Stimulated activated naive CD8-positive, alpha-beta T cell treated with anti-CD3 and anti-CD28 coated beads, Interleukin-15, Interleukin-2, amounts not matched to agents 100 ng/mL and 50 ng/mL, for 24 hours (primary cell): ENCODE measurements around the gene SEC16B.

ENCODE experiments used
- H3K27ac Mint-ChIP-seq: one replicate; pipeline ENCODE4 v1.8.0; 2021; ENCODE audit warnings: mild to moderate bottlenecking, mixed read lengths
- H3K27me3 Mint-ChIP-seq: one replicate; pipeline ENCODE4 v1.8.0; 2021; ENCODE audit warnings: mixed read lengths
- H3K36me3 Mint-ChIP-seq: one replicate; pipeline ENCODE4 v1.8.0; 2021; ENCODE audit warnings: low read depth, mixed read lengths
- H3K4me1 Mint-ChIP-seq: one replicate; pipeline ENCODE4 v1.8.0; 2021; ENCODE audit warnings: low read depth, mixed read lengths
- H3K4me3 Mint-ChIP-seq: one replicate; pipeline ENCODE4 v1.8.0; 2021; ENCODE audit warnings: mild to moderate bottlenecking, mixed read lengths
- H3K9me3 Mint-ChIP-seq: one replicate; pipeline ENCODE4 v1.8.0; 2021; ENCODE audit warnings: mixed read lengths

Gene SEC16B

DNA sequence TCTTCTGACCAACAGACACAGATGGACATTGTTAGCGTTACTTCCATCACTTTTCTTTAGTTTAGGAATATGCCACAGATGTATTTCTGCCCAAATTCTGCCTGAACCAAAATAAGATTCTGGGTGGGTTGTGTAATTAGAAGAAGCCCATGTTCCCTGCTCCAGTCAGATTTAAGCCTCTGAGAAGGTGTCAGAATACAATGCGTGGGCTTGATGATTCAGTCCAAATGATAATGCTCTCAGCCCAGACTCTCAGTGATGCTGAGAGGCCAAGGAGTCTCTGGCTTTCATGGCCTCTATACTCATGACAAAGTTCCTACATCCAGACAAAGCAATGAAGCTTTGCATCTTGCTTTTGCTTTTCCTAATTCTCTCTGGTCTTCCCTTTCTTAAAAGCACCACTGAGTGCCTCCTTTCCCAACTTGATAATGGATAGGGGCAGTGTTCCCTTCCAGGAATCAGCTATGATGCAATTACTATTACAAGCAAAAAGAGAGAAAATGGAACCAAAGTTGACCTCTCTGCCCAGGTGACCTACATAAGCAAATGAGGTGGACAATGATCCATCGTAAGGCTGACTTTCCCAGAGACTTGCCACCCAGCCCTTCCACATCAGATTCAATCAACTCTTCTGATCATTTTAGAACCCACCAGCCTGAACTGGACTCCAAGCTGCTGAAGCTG lies 8.8 kb downstream of the SEC16B start:
- no peak overlapping the region for H3K4me3 Mint-ChIP-seq
- no peaks in the 10 kb centered on the region for H3K27me3 Mint-ChIP-seq
- H3K9me3 Mint-ChIP-seq, result no peaks in the 10 kb centered on the region
- H3K27ac Mint-ChIP-seq, result no peak overlapping the region
- no peaks in the 10 kb centered on the region for H3K4me1 Mint-ChIP-seq
- H3K36me3 Mint-ChIP-seq, result no peaks in the 10 kb centered on the region

DNA sequence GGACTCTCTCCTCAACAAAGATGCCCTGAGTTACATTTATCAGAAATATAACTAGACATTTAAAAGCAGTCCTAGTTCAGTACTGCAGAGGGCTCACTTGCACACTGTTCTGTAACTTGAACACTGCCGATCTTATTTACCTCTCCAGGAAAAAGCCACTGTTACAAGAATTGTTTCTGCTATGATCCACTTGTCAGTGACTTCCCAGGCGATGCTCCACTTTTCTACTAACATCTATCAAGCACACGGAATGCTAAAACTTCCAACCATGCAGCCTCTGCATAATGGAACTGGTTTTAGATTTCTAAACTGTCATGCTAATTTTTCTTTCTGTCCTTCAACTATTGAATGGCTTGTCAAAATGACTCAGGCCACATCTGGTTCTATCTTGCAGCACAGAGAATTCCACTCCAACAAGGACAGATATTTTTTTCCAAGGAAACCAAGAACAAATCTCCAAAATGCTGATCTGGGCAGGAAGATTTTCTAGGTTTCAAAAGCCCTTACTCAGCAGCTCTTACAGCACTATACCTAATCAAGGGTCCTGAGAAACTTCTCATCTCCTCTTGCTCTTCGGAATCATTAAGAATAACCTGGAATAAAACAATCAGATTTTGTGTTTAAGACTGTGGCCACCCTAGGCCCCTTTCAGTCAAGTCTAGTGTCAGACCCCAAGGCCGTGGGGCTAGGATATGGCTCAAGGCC lies 9.9 kb downstream of the SEC16B start:
- H3K4me3 Mint-ChIP-seq, result no peak overlapping the region
- no peaks in the 10 kb centered on the region for H3K27me3 Mint-ChIP-seq
- H3K27ac Mint-ChIP-seq, result no peak overlapping the region
- H3K36me3 Mint-ChIP-seq, result no peaks in the 10 kb centered on the region
- H3K9me3 Mint-ChIP-seq, result no peaks in the 10 kb centered on the region
- H3K4me1 Mint-ChIP-seq, result no peaks in the 10 kb centered on the region

- no peak overlapping the region for H3K4me3 Mint-ChIP-seq
- no peaks in the 10 kb centered on the region for H3K27me3 Mint-ChIP-seq
- no peaks in the 10 kb centered on the region for H3K4me1 Mint-ChIP-seq
- no peaks in the 10 kb centered on the region for H3K36me3 Mint-ChIP-seq
- no peak overlapping the region for H3K27ac Mint-ChIP-seq
- no peaks in the 10 kb centered on the region for H3K9me3 Mint-ChIP-seq
These were observed 11.8 kb downstream of the SEC16B start for GRCh38 chr1:177958092-177958491.

- H3K4me1 Mint-ChIP-seq, result no peaks in the 10 kb centered on the region
- no peaks in the 10 kb centered on the region for H3K9me3 Mint-ChIP-seq
- H3K4me3 Mint-ChIP-seq, result no peak overlapping the region
- H3K27ac Mint-ChIP-seq, result no peak overlapping the region
- no peaks in the 10 kb centered on the region for H3K27me3 Mint-ChIP-seq
- H3K36me3 Mint-ChIP-seq, result no peaks in the 10 kb centered on the region
These were observed 15.8 kb downstream of the SEC16B start for GRCh38 chr1:177954076-177954475.

DNA sequence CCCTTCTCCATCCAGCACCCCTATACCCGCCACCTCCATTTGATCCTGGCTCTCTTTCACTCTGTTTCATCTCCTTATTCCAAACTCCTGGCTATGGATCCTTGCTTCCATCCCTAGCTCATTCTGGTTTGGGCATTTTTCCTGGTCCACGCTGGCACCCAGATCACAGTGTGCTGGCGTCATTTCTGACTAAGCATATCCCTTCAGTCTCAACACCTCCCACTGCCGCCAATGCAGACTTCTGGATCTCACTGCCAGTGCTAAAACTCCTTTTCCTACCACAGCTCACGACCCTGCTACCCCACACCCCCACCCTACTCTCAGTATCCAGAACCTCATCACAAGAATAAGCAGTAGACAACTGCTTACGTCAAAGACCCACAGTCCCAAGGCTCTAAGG lies 16.3 kb downstream of the SEC16B start:
- H3K4me1 Mint-ChIP-seq, result no peaks in the 10 kb centered on the region
- H3K27ac Mint-ChIP-seq, result no peak overlapping the region
- no peaks in the 10 kb centered on the region for H3K36me3 Mint-ChIP-seq
- H3K27me3 Mint-ChIP-seq, result peaks cover 3% of the 10 kb centered on the region
- no peaks in the 10 kb centered on the region for H3K9me3 Mint-ChIP-seq
- H3K4me3 Mint-ChIP-seq, result no peak overlapping the region

DNA sequence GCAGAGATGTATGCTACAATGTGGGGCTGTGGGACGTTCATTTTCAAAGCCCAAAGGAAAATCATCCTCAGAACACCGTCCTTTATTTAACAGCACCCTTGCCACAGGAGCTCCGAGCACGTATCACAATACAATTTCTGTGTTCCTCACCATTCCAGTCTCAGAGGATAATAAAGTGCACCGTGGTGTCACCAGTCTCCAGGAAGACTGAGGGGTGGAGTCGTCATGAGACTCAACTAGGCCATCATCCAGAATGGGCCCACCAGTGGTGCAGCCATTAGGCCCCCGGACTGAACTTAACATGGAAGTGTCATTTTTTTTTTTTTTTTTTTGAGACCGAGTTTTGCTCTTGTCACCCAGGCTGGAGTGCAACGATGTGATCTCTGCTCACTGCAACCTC lies 17.2 kb downstream of the SEC16B start:
- H3K9me3 Mint-ChIP-seq, result no peaks in the 10 kb centered on the region
- no peak overlapping the region for H3K27ac Mint-ChIP-seq
- no peak overlapping the region for H3K4me3 Mint-ChIP-seq
- no peaks in the 10 kb centered on the region for H3K4me1 Mint-ChIP-seq
- no peaks in the 10 kb centered on the region for H3K36me3 Mint-ChIP-seq
- H3K27me3 Mint-ChIP-seq, result peaks cover 4% of the 10 kb centered on the region

DNA sequence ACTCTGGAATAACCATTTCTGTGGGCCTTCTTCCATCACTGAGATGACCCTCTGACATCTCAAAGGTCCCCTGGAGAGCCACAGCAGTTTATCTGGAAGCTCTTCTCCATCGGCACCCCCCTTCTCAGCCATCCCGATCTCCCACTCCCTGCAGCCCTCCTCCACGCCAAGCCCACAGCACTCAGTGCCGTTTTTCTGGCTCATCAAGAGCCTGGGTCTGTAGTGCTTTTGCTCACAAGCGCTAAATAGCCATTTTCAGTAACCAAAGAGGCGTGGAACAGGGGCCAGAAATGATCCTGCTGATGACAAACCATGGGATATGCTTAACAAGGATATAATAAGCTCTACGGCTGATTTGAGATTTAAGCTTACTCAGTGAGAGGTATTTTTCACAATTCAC lies 17.6 kb downstream of the SEC16B start:
- no peaks in the 10 kb centered on the region for H3K4me1 Mint-ChIP-seq
- H3K36me3 Mint-ChIP-seq, result no peaks in the 10 kb centered on the region
- no peaks in the 10 kb centered on the region for H3K9me3 Mint-ChIP-seq
- H3K27me3 Mint-ChIP-seq, result peaks cover 4% of the 10 kb centered on the region
- no peak overlapping the region for H3K27ac Mint-ChIP-seq
- H3K4me3 Mint-ChIP-seq, result no peak overlapping the region

GRCh38 chr1:177950506-177950905 lies 19.4 kb downstream of the SEC16B start:
- Mint-ChIP-seq H3K4me3 (no peak overlapping the region), H3K9me3 (no peaks in the 10 kb centered on the region), H3K27me3 (peaks cover 4% of the 10 kb centered on the region), H3K27ac (no peak overlapping the region), H3K36me3 (no peaks in the 10 kb centered on the region), H3K4me1 (no peaks in the 10 kb centered on the region)

- H3K4me3 Mint-ChIP-seq, result no peak overlapping the region
- no peaks in the 10 kb centered on the region for H3K36me3 Mint-ChIP-seq
- H3K27ac Mint-ChIP-seq, result no peak overlapping the region
These were observed 21.4 kb downstream of the SEC16B start for GRCh38 chr1:177948336-177948972.

GRCh38 chr1:177947623-177948022 lies 22.2 kb downstream of the SEC16B start:
- H3K27ac Mint-ChIP-seq, result no peak overlapping the region
- H3K27me3 Mint-ChIP-seq, result peaks cover 4% of the 10 kb centered on the region
- H3K36me3 Mint-ChIP-seq, result no peaks in the 10 kb centered on the region
- H3K4me1 Mint-ChIP-seq, result no peaks in the 10 kb centered on the region
- H3K4me3 Mint-ChIP-seq, result no peak overlapping the region
- no peaks in the 10 kb centered on the region for H3K9me3 Mint-ChIP-seq

More at GRCh38 chr1:177948336-177948972, 21.4 kb downstream of the SEC16B start:
- no peaks in the 10 kb centered on the region for H3K4me1 Mint-ChIP-seq
- peaks cover 4% of the 10 kb centered on the region for H3K27me3 Mint-ChIP-seq
- H3K9me3 Mint-ChIP-seq, result no peaks in the 10 kb centered on the region

DNA sequence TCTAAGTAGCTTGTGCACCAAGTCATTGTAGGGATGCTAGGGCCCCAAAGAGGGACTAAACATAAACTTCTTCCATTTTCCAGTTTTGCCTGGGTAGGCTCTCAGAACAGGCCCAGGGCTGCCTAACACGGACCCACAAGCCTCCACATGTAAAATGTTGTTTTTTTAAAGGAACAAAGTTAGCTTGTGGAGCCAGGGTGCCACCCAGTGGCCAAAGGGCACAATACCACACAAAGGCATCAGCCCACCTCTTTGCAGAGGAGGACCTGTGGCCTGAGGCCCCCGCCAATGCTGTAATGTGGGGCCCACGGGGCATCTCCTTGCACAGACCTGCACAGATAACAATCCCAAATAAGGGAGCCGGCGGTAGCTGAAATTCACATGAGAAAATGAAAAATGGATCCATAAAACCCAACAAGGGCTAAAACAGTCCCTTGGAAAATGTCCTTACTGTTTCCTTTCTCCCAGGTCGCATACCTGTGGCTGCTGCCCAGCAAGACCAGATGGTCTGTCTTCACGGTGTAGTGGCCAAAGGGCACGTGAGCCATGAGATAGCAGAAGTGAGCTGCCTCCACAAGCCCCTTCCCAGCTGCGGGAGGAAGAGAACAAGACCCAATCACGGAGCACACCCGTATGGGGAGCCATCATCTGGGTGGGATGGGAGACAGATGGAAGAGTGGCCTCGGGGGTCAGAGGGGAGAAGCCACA lies 23.8 kb downstream of the SEC16B start:
- Mint-ChIP-seq H3K9me3 (no peaks in the 10 kb centered on the region), H3K4me3 (no peak overlapping the region), H3K27me3 (peaks cover 4% of the 10 kb centered on the region), H3K27ac (no peak overlapping the region), H3K36me3 (no peaks in the 10 kb centered on the region), H3K4me1 (no peaks in the 10 kb centered on the region)

GRCh38 chr1:177944016-177944949 lies 25.6 kb downstream of the SEC16B start:
- Mint-ChIP-seq H3K4me3 (no peak overlapping the region), H3K27me3 (peaks cover 4% of the 10 kb centered on the region), H3K27ac (no peak overlapping the region), H3K36me3 (no peaks in the 10 kb centered on the region), H3K9me3 (no peaks in the 10 kb centered on the region), H3K4me1 (no peaks in the 10 kb centered on the region)

DNA sequence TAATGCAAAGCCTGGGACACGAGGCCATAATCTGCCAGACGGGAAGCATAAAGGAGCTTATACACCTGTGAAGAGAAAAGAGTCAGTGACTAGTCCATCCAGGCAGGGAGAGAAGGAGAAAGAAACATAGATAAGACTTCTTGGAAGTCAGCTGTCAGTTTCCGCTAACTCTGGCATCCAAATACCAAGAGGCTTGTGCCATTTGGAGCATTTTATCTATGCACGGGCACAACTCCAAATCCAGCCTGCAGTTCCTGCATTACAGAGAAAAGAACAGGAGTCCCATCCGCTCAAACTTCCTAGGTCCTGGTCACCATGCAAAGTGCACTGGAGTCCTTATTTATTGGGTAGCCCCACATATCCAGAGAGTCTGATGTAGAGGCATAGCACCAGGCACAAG lies 27.9 kb downstream of the SEC16B start:
- H3K4me1 Mint-ChIP-seq, result no peaks in the 10 kb centered on the region
- no peaks in the 10 kb centered on the region for H3K36me3 Mint-ChIP-seq
- H3K27me3 Mint-ChIP-seq, result no peaks in the 10 kb centered on the region
- H3K4me3 Mint-ChIP-seq, result no peak overlapping the region
- H3K9me3 Mint-ChIP-seq, result no peaks in the 10 kb centered on the region
- no peak overlapping the region for H3K27ac Mint-ChIP-seq

DNA sequence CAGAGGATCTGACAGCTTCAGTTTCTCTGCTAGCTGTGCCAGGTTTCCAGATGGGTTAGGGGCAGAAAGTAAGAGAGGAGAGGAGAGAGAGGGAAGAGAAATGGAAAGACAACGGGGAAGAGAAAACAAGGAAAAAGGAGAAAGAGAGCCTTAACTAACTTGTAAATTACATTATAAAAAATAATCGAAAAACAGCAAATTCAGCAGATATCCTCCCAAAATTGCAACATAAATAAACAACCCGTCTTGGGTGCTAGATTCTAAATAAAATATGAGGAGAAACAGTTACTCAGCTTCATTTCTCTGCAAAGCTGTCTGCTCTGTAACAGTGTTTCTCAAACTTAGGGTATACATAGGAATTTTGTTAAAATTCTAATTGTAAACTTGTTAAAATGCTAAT lies 29.2 kb downstream of the SEC16B start:
- Mint-ChIP-seq H3K36me3 (no peaks in the 10 kb centered on the region), H3K4me1 (no peaks in the 10 kb centered on the region), H3K27me3 (no peaks in the 10 kb centered on the region), H3K4me3 (no peak overlapping the region), H3K9me3 (no peaks in the 10 kb centered on the region), H3K27ac (no peak overlapping the region)
